Fibroblast of pulmonary artery (primary cell): ENCODE data around the gene LDAH.

ENCODE experiments used
- DNase-seq: peaks from one replicate; pipeline ENCODE4 v3.0.0-alpha.2; 2010; ENCODE audit warnings: low read depth
- H3K4me3 ChIP-seq: replicated peaks from 2 replicates; pipeline ENCODE4 v1.5.1; 2011; ENCODE audit warnings: low read depth, mild to moderate bottlenecking, control low read depth, low read length, moderate library complexity
- TF ChIP-seq, protein P1 (sequence below): IDR thresholded peaks from 2 replicates; pipeline ENCODE4 v1.5.1; 2011; ENCODE audit warnings: mild to moderate bottlenecking, control low read depth, low read length, inconsistent platforms; ENCODE audit errors: missing control alignments

Gene LDAH

DNA sequence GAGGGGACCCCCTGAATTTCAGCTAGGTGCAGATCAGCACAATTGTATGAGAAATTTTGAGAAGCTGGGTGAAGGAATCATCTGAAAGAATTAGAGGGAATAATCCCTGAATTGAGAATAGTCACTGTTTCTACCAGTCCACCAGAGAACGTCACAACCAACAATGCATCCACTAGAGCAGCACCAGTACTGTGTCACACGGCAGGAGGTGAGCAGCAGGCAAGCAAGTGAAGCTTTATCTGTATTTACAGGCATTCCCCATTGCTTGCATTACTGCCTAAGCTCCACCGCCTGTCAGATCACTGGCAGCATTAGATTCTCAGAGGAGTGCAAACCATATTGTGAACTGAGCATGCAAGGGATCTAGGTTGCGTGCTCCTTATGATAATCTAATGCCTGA, 115.3 kb downstream of the LDAH start:
- TF ChIP-seq, protein P1, sequence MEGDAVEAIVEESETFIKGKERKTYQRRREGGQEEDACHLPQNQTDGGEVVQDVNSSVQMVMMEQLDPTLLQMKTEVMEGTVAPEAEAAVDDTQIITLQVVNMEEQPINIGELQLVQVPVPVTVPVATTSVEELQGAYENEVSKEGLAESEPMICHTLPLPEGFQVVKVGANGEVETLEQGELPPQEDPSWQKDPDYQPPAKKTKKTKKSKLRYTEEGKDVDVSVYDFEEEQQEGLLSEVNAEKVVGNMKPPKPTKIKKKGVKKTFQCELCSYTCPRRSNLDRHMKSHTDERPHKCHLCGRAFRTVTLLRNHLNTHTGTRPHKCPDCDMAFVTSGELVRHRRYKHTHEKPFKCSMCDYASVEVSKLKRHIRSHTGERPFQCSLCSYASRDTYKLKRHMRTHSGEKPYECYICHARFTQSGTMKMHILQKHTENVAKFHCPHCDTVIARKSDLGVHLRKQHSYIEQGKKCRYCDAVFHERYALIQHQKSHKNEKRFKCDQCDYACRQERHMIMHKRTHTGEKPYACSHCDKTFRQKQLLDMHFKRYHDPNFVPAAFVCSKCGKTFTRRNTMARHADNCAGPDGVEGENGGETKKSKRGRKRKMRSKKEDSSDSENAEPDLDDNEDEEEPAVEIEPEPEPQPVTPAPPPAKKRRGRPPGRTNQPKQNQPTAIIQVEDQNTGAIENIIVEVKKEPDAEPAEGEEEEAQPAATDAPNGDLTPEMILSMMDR = no peak
- no peak overlapping the region for H3K4me3 ChIP-seq
- no peak for DNase-seq

DNA sequence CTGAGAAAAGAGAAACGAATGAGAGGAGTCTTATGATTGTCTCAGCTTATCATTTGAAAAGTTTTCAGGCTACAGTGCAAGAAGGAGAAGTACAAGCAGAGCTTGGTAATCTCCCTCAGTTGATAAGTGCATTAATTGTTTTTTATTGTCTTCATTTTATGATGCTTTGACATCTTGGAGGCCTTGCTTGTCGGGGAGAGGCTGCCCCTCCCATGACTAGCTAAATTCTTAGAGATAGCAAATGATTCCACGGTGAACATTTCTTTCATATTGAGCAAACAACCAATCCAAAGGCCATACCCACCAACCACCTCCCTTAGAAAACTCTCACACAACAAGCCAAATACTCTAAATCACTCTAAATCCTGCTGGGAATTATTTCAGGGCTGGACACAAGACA, 116.1 kb downstream of the LDAH start:
- no peak overlapping the region for H3K4me3 ChIP-seq
- TF ChIP-seq, protein P1 = no peak
- no peak for DNase-seq

DNA sequence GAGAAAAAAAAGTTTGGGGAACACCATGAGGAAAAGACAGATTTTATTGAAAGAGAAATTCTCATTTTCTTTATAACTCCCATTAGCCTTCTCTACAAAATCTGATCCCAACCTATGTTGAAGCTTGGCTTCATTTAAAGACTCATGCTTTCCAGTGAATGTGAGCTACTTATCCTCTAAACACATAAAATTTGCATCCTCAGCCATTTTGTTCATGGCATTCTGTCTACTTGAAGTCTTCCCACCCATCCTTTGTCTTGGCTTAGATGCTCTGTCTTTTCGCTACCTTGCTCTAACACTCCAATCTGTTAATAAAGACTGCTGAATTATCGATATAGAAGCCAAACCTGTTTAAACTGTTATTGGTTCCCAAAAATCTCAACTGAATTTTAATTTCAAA, 116.7 kb downstream of the LDAH start:
- no peak for DNase-seq
- TF ChIP-seq, protein P1 = no peak
- H3K4me3 ChIP-seq = no peak overlapping the region

DNA sequence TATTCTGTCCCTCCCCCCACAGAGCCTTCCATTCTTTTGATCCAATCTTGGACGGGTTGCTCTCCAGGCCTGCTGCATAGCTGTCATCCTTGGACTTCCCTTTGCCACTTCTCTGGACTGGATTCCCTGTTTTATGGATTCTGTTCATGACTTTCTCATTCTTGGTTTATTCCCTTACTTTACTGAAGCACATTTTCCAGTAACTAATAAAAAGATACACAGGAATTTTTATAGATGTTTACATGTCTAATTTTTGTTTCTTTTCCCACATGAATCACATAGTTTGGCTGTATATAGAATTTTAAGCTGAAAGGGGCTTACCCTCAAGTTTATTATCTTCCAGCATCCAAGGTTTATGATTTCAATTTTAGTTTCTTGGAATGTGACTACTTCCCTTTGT, 118.0 kb downstream of the LDAH start:
- no peak for DNase-seq
- TF ChIP-seq, protein P1 = no peak
- H3K4me3 ChIP-seq = no peak overlapping the region

DNA sequence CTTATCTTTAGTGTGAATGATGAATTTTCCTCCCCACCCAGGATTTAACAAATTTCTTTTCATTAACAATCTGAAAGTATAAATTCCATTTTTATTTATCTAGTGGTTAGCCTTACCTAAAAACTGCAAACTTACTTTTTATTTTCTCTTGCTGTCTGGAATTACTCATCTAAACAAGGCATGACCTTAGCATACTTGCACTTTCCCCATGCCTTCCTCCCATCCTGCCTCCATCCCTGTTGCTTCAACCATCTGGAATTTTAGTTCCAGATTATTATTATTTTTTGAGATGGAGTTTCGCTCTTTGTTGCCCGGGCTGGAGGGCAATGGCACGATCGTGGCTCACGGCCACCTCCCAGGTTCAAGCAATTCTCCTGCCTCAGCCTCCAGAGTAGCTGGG, 120.3 kb downstream of the LDAH start:
- DNase-seq = peak; percentile 25
- TF ChIP-seq, protein P1 = no peak
- no peak overlapping the region for H3K4me3 ChIP-seq

DNA sequence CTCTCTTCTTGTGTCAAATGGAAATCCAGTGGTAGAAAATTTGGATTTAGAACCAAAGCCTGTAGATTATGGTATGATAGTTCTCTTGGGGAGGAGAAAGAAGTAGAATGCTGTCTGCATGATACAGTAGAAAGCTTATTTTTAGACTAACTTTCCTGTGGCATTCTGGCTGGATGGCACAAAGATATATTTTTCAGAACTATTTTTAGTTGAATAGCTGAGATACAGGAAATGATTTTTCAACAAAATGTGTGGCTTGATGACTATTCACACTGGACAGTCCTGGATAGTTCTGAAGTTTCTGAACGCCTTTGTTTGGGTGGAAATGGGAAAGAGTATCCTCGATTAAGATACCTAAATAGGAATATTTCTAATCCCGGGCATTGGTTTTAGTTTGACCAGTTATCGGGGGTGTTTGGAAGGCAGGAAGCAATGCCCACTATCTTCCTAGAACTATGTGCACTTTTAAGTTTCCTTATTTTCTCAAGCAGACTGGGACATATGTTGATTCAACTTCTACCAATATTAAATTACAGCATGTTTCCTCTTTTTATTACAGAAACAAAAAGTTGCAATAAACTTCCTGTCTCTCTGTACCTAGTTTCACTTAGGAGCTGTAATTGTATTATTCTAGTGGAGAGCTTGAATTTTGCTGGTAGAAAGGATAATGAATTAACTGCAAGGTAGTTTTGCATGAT, 123.8 kb downstream of the LDAH start:
- H3K4me3 ChIP-seq = no peak overlapping the region
- no peak for DNase-seq
- TF ChIP-seq, protein P1 = no peak

DNA sequence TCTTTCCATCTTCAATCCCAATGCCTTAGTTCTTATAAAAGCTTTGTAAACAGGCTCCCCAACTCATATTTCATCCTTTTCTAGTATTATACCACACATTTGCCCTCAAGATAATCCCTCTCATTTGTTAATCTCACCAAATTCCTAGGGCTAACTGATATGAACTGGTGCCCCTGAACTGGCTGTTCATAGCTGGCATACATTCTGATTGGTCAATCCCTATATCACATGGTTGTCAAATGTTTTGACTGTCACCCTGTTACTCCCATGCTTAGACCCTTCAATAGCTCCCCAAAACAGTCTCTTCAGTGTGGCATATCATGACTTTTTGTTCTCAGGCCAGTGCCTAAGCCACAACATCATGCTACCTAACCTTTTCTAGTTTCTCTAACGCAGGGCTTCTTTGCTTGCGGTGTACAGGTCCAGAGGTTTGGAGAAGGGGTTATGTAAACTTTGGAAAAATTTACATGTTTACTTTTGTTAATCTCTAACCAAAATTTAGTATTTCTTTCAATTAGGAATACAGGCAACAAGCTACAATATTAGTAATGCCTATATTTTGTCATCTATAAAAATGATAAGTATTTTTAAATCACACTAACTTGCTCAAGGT, 125.5 kb downstream of the LDAH start:
- TF ChIP-seq, protein P1 = no peak
- no peak for DNase-seq
- H3K4me3 ChIP-seq = no peak overlapping the region
